HG03135 (cell line): ENCODE data around the gene TUBB4B.
A peak's percentile ranks its signal among the peaks of the same experiment; 100 is the strongest.

Experiments used
- ATAC-seq: cut with Tn5 transposase; IDR thresholded peaks from one replicate; pipeline ENCODE4 v1.9.1; 2021; ENCODE audit warnings: mild to moderate bottlenecking, moderate library complexity; ENCODE audit not compliant: unreplicated experiment

The TUBB4B gene

GRCh38 chr9:137212520-137212919 lies 28.6 kb upstream of the TUBB4B start:
- ATAC-seq: no peak

GRCh38 chr9:137213160-137214060 lies 27.7 kb upstream of the TUBB4B start:
- ATAC-seq: no peak

GRCh38 chr9:137214620-137215019 lies 26.5 kb upstream of the TUBB4B start:
- no peak for ATAC-seq

- ATAC-seq: no peak
Observed at GRCh38 chr9:137215196-137215986, 25.7 kb upstream of the TUBB4B start.

GRCh38 chr9:137216188-137216965 lies 24.7 kb upstream of the TUBB4B start:
- no peak for ATAC-seq

GRCh38 chr9:137217276-137218211 lies 23.5 kb upstream of the TUBB4B start:
- ATAC-seq: no peak

- ATAC-seq: no peak
Observed at GRCh38 chr9:137218212-137218753, 22.8 kb upstream of the TUBB4B start.

GRCh38 chr9:137218754-137219271 lies 22.3 kb upstream of the TUBB4B start:
- no peak for ATAC-seq

GRCh38 chr9:137219757-137220316 lies 21.2 kb upstream of the TUBB4B start:
- no peak for ATAC-seq

GRCh38 chr9:137220317-137221094 lies 20.6 kb upstream of the TUBB4B start:
- ATAC-seq: no peak

- no peak for ATAC-seq
Observed at GRCh38 chr9:137221095-137221505, 20.0 kb upstream of the TUBB4B start.

GRCh38 chr9:137221506-137222111 lies 19.5 kb upstream of the TUBB4B start:
- ATAC-seq: no peak

- peak; percentile 5 for ATAC-seq
Observed at GRCh38 chr9:137222190-137223077, 18.7 kb upstream of the TUBB4B start, which contains the start of gene RNF208. Gene RNF208 (minus strand): TSS chr9:137222240. CDS start chr9:137221212, 1,028 bp downstream.

GRCh38 chr9:137223078-137223970 lies 17.8 kb upstream of the TUBB4B start:
- peak; percentile 68 for ATAC-seq

GRCh38 chr9:137224830-137225694 lies 16.0 kb upstream of the TUBB4B start, which contains the start of gene CYSRT1:
Gene CYSRT1 (plus strand): TSS chr9:137225174. CDS start chr9:137225622, 448 bp downstream.
- ATAC-seq: no peak
